Keratinocyte (primary cell): ENCODE data around the gene DTD1.

Experiments used
- EZH2 ChIP-seq: IDR thresholded peaks from one replicate; pipeline ENCODE4 v1.6.1; 2012; ENCODE audit warnings: inconsistent platforms, mild to moderate bottlenecking, low read length, moderate library complexity
- TF ChIP-seq, protein P1 (sequence below), 3 experiments: IDR thresholded peaks in 1 of 3; conservative IDR thresholded peaks in 1 of 3; optimal IDR thresholded peaks in 1 of 3; 2 replicates in 2 of 3; 3 replicates in 1 of 3; pipeline versions ENCODE3 to v1.5.1; 2011; ENCODE audit warnings: low read length in 3 of 3, mild to moderate bottlenecking in 3 of 3, moderate library complexity in 2 of 3, control low read depth in 1 of 3, inconsistent platforms in 1 of 3; ENCODE audit not compliant: insufficient read depth in 2 of 3; ENCODE audit errors: extremely low read depth in 1 of 3

DNA sequence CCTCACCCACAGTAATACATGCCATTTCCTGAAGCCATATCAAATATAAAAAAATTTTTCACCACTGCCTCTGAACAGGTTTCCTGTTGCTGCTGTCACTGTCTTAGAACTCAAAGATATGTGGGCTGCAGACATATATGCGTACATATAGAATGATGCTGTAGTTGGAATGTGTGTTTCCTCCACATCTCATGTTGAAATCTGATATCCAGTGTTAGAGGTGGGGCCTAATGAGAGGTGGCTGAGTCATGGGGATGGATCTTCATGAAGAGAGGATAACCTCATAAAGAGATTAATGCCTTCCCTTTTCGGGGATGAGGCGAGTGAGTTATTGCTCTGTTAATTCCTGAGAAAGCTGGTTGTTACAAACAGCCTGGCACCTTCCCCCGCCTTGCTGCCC, 218.0 kb downstream of the DTD1 start:
- TF ChIP-seq, protein P1, sequence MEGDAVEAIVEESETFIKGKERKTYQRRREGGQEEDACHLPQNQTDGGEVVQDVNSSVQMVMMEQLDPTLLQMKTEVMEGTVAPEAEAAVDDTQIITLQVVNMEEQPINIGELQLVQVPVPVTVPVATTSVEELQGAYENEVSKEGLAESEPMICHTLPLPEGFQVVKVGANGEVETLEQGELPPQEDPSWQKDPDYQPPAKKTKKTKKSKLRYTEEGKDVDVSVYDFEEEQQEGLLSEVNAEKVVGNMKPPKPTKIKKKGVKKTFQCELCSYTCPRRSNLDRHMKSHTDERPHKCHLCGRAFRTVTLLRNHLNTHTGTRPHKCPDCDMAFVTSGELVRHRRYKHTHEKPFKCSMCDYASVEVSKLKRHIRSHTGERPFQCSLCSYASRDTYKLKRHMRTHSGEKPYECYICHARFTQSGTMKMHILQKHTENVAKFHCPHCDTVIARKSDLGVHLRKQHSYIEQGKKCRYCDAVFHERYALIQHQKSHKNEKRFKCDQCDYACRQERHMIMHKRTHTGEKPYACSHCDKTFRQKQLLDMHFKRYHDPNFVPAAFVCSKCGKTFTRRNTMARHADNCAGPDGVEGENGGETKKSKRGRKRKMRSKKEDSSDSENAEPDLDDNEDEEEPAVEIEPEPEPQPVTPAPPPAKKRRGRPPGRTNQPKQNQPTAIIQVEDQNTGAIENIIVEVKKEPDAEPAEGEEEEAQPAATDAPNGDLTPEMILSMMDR (optimal IDR thresholded peaks at IDR 0.05 in 1 of 3, IDR thresholded peaks at IDR 0.05 in 1 of 3, conservative IDR thresholded peaks at IDR 0.05 in 1 of 3; ENCODE audit: extremely low read depth in 1 of 3, insufficient read depth in 2 of 3, low read length in 3 of 3) = no peak
- TF ChIP-seq EZH2 = no peak
